MG63 (cell line): Measurements from ENCODE around the gene JOSD2. TPM values are rescaled to one million over a fixed set of nuclear protein-coding genes. Genes with fewer than 3 reads are reported as not detected.
A peak's percentile ranks its signal among the peaks of the same experiment; 100 is the strongest.

Experiments
- DNase-seq: peaks from one replicate; pipeline ENCODE4 v3.0.0-alpha.2; 2020
- H3K27me3 ChIP-seq: fragments of 250-450 bp; sonication (Bioruptor Pico); 2 replicates; pipeline ENCODE4 v1.5.1; 2020; ENCODE audit warnings: mild to moderate bottlenecking, moderate library complexity
- H3K36me3 ChIP-seq: fragments of 250-450 bp; sonication (Bioruptor Pico); 2 replicates; pipeline ENCODE4 v1.5.1; 2020; ENCODE audit warnings: mild to moderate bottlenecking, moderate library complexity
- H3K4me3 ChIP-seq: fragments of 250-450 bp; sonication (Bioruptor Pico); 2 replicates; pipeline ENCODE4 v1.5.1; 2020; ENCODE audit warnings: mild to moderate bottlenecking, moderate library complexity
- H3K9me3 ChIP-seq: fragments of 250-450 bp; sonication (Bioruptor Pico); 2 replicates; pipeline ENCODE4 v1.5.1; 2020; ENCODE audit warnings: mild to moderate bottlenecking, moderate library complexity
- total RNA-seq: library from RNA; depleted of rRNA; stranded (reverse); fragments of >200 nt; shearing (Covaris generic); gene quantifications from 2 replicates; pipeline ENCODE4 v1.2.3, GENCODE V29; 2014; ENCODE audit warnings: low replicate concordance

Gene JOSD2
- total RNA-seq, 1 experiment from 2014 or later, result 92.8 TPM

DNA sequence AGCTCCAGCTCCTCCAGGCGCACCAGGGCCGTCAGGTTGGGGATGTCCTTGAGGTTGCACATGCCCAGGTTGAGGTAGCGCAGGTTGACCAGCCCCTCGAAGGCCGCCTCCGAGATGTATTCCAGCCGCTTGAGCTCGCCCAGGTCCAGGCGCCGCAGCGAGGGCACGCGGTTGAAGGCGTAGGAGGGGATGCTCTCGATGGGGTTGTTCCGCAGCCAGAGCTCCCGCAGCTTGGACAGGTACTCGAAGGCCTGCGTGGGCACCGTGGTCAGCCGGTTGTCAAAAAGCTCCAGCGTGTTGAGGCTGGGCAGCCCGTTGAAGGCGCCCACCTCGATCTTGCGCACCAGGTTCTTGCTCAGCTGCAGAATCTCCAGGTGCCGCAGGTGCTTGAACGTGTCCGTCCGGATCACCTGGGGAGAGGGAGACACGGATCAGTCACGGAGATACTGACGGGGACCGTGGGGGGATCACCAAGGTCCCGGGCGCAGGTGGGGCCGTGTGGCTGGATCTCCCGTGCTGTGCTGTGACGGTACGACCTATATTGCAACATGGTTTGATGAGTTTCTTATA lies 8.1 kb upstream of the JOSD2 start:
- no peaks in the 10 kb centered on the region for H3K9me3 ChIP-seq
- H3K4me3 ChIP-seq, result no peak overlapping the region
- DNase-seq, result no peak
- H3K36me3 ChIP-seq, result no peaks in the 10 kb centered on the region
- H3K27me3 ChIP-seq, result no peaks in the 10 kb centered on the region

GRCh38 chr19:50518091-50519005 lies 7.4 kb upstream of the JOSD2 start:
- no peaks in the 10 kb centered on the region for H3K27me3 ChIP-seq
- DNase-seq, result no peak
- no peaks in the 10 kb centered on the region for H3K9me3 ChIP-seq
- no peak overlapping the region for H3K4me3 ChIP-seq
- H3K36me3 ChIP-seq, result no peaks in the 10 kb centered on the region

GRCh38 chr19:50517704-50518075 lies 6.7 kb upstream of the JOSD2 start:
- Histone ChIP-seq H3K4me3 (no peak overlapping the region), H3K27me3 (no peaks in the 10 kb centered on the region), H3K9me3 (no peaks in the 10 kb centered on the region), H3K36me3 (no peaks in the 10 kb centered on the region)
- DNase-seq, result no peak

DNA sequence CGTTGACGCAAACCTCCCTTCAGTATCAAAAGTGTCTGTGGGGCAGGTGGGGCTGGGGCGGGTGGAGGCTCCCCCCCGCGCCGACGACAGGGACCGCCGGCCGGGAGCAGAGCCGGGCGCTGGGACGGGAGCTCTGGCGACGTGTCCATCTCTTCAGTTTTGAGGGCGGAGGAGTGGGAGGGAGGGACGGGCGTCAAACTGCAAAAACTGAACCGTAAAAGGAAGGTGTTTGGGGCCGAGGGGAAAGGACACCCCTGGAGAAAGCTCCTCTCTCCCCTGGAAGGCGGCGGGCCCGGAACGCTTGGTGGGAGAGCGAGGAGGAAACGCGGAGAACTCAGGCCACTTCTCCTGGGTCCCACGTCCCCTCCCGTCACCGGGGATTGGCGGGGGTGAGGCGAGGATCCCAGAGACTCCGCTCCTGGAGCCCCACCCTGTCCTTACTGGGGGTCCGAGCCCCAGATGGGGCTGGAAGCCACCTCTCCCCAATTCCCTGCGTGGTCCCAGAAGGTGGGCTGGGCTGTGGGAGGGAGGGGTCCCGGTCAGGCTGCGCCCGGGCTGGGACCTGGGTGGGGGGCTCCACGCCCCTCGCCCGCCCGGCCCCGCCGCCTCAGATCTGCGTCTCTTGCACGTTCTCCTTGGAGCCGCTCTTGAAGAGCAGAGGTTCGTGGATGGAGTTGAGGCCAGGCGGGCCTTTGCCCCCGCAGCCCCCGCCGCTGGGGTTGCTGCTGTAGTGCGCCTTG lies 6.1 kb upstream of the JOSD2 start:
- Histone ChIP-seq H3K27me3 (no peaks in the 10 kb centered on the region), H3K36me3 (no peaks in the 10 kb centered on the region), H3K9me3 (no peaks in the 10 kb centered on the region), H3K4me3 (no peak overlapping the region)
- DNase-seq, result no peak

DNA sequence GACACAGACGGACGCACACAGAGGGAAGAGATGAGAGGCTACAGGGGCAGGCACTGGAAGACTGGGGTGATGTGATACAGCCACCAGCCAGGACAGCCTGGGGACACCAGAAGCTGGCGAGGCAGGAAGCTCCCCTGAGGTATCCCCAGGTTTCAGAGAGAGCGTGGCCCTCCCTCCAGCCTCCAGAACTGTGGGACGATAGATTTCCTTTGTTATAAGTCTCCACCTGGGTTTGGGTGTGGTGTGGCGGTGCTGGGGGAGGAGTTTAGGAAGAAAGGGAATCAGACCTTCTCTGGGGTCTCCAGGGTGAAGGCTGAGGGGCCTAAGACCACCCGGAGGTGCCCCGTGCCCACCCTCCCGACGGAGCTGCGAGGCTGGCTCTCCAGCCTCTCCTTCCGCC lies 5.5 kb upstream of the JOSD2 start:
- Histone ChIP-seq H3K4me3 (no peak overlapping the region), H3K36me3 (no peaks in the 10 kb centered on the region), H3K27me3 (no peaks in the 10 kb centered on the region), H3K9me3 (no peaks in the 10 kb centered on the region)
- DNase-seq, result no peak

GRCh38 chr19:50515168-50515561 lies 4.2 kb upstream of the JOSD2 start:
- H3K4me3 ChIP-seq, result no peak overlapping the region
- no peaks in the 10 kb centered on the region for H3K9me3 ChIP-seq
- no peaks in the 10 kb centered on the region for H3K36me3 ChIP-seq
- no peaks in the 10 kb centered on the region for H3K27me3 ChIP-seq
- DNase-seq, result no peak

- DNase-seq, result no peak
- Histone ChIP-seq H3K9me3 (no peaks in the 10 kb centered on the region), H3K27me3 (no peaks in the 10 kb centered on the region), H3K36me3 (no peaks in the 10 kb centered on the region), H3K4me3 (no peak overlapping the region)
Measured at GRCh38 chr19:50514346-50515167, 3.6 kb upstream of the JOSD2 start.

DNA sequence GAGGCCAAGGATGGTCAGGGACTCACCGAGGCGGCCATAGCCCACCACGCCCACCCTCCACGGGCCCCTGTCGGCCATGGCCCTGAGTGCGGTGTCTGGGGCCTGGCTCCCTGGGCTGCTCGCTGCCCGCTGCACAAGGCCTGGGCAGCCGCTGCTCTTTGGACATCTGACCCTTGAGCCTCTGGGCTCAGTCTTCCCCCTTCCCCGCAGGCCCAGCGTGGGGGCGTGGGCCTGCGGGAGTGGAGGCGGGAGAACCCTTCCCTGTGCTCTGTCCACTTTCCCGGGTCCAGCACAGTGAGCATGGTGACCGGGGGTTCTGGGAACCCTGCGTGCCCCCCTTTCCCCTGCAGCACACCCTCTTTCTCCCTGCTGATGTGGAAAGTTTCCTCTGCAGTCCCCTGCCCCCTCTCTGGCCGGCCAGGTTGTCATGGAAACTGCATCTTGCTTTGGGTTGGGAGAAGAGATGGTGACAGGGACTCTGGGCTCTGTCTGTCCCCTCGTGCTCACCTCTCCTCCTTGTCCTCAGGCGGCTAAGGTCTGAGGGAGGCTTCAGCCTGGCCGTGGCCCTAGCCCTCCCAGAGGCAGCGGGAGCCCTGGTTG lies 2.9 kb upstream of the JOSD2 start, which contains the start of gene ASPDH:
Gene ASPDH (minus strand): TSS at position 168 of the 600 bp plus-strand sequence. CDS start 90 bp downstream, at position 78.
- no peak for DNase-seq
- Histone ChIP-seq H3K36me3 (no peaks in the 10 kb centered on the region), H3K27me3 (no peaks in the 10 kb centered on the region), H3K4me3 (no peak within 1 kb of the TSS), H3K9me3 (no peaks in the 10 kb centered on the region)

DNA sequence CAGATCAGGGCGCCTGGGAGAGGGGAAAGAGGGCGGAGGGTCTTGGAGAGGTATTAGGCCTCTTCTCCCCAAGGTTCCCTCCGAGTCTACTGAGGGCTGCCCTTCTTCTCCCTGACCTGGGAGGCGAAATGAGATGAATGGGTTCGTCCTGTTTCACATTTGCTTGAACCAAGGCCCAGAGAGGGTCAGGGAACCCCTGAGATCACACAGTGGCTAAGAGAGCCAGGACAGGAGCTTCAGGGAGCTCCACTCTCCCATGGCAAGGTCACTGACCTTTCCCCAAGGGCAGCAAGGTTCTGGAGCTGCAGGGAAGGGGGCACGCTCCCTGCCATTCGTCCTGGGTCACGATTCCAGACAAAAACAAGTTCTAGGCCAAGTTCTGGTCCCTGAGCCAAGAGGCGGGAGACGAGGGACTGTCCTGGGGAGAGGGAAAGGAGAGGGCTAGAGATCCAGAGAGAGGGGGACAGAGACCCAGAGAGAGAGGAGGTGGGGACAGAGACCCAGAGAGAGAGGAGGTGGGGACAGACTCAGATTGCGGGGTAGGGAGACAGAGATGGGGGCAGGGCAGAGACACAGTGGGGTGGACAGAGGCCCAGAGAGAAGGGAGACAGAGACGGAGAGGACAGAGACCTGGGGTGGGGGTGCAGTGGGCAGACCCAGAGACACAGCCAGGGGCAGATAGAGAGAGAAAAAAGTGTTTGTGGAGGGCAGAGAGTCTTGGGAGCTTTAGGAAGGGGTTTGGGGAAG lies 2.2 kb upstream of the JOSD2 start:
- no peak for DNase-seq
- no peak overlapping the region for H3K4me3 ChIP-seq

DNA sequence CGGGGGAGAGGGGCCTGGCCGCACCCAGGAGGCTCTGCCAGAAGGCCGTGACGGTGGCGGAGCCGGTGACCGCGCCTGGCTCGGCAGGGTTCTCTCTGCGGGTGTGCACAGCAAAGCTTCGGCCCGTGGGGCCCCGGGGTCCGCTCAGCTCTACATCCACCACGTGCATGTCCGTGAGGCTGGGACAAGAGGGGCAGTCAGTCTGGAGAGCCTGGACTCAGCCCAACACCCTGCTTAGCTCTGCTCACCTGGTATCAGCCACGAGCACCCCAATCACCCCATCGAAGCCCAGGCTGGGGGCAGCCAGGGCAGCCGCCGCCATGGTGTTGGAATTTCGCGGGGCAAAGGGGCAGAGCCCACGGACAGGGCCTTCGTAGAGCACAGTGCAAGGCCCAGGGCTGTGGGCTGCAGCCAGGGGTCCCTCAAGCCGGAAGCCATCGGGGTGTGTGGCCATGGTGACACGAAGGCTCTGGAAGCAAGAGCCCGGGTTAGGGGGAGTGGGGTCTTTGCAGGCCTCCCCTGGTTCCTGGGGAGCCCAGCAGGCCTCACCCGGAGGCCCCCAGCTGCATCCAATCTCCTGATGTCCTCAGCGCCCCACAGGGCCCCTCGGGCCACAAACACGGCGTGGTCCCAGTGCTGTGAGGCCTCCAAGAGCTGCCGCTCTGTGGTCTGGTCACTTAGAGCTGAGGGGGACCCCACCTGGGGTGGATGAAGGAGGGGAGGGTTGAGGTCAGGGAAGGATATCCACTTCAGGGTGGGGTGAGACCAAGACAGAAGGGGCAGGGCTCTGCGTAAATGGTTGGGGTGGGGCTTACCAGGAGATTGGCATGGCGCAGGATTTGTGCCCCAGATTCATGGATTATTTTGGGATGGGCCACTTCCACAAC lies 1.4 kb upstream of the JOSD2 start:
- no peaks in the 10 kb centered on the region for H3K36me3 ChIP-seq
- no peak for DNase-seq
- no peaks in the 10 kb centered on the region for H3K27me3 ChIP-seq
- H3K9me3 ChIP-seq, result no peaks in the 10 kb centered on the region
- peak overlapping the region; percentile 76 for H3K4me3 ChIP-seq

More for the DNA sequence above, 2.2 kb upstream of the JOSD2 start:
- H3K36me3 ChIP-seq, result no peaks in the 10 kb centered on the region
- H3K27me3 ChIP-seq, result no peaks in the 10 kb centered on the region
- H3K9me3 ChIP-seq, result no peaks in the 10 kb centered on the region

DNA sequence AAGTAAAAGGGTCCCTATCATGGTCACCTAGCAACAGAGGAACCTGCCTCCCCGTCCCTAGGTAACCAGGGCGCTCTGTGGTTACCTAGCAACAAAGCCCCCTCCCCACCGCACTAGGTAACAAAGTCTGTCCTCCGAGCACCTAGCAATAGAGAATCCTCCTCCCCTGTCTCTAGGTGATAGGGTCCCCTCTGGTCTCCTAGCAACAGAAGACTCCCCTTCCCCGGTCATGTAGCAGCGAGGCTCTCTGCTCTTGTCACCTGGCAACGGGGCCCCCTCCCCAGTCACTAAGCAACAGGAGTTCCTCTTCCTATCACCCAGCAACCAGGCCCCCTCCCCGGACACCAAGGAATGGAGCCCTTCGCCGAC lies 307 bp downstream of the JOSD2 start:
- no peak for DNase-seq
- H3K27me3 ChIP-seq, result no peaks in the 10 kb centered on the region
- H3K9me3 ChIP-seq, result no peaks in the 10 kb centered on the region
- no peaks in the 10 kb centered on the region for H3K36me3 ChIP-seq
- H3K4me3 ChIP-seq, result peak overlapping the region; percentile 76

DNA sequence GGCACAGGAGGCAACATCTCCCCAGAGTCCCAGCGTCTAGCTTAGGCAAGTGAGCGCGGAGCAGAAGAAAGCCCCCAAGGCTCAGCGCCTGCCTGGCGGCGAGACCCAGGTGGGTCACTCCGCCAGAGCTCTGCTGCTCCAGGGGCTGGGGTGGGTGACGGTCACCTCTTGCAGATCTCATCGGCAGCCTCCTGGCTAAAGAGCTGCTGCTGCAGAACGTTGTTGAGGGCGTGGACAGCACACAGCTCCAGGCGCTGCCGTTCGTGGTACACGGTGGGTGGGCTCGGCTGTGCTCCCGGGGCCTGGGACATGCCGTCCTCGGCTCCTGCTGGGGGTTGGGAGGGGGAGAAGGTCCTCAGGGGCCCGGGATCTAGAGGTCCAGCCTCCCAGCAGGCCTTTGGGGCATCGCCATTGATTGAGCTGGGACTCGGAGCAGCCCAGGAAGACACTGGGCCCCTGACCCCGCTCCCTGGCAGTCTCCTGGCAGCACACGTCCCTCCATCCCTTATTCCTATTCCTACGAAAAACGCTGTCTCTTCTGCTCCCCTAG lies 795 bp downstream of the JOSD2 start:
- peak overlapping the region; percentile 76 for H3K4me3 ChIP-seq
- no peaks in the 10 kb centered on the region for H3K27me3 ChIP-seq
- no peaks in the 10 kb centered on the region for H3K9me3 ChIP-seq
- H3K36me3 ChIP-seq, result no peaks in the 10 kb centered on the region
- no peak for DNase-seq

DNA sequence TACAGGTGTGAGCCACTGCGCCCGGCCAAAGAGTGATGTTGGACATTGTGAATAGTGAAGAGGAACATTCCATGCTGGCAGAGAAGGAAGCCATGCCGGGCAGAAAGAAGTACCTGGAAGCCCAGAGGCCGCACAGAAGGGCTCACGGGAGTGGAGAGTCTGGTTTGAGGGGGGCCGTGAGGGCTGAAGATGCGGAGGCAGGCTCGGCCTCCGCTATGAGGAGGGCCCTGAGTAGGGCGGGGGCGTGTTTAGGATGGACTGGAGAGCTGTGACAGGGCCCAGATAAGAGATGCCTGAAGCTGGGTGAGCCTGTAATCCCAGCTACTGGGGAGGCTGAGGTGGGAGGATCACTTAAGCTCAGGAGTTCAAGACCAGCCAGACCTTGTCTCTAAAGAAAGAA lies 1.6 kb downstream of the JOSD2 start:
- no peaks in the 10 kb centered on the region for H3K36me3 ChIP-seq
- H3K4me3 ChIP-seq, result no peak overlapping the region
- H3K9me3 ChIP-seq, result no peaks in the 10 kb centered on the region
- no peaks in the 10 kb centered on the region for H3K27me3 ChIP-seq
- no peak for DNase-seq

DNA sequence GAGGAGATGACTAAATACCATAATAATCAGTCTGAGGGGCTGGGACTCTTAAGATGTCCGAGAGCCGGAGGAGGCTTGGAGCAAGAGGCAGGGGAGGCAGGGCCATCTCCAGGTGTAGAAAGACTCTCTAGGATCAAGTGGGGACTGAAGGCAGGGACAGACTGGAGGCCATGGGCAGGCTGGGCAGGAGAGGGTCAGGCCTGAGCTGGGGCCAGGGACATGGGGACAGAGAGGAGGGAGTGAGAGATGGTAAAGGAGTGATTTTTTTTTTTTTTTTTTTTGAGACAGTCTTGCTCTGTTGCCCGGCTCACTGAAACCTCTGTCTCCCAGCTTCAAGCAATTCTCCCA lies 2.2 kb downstream of the JOSD2 start:
- no peaks in the 10 kb centered on the region for H3K36me3 ChIP-seq
- H3K27me3 ChIP-seq, result no peaks in the 10 kb centered on the region
- H3K4me3 ChIP-seq, result no peak overlapping the region
- H3K9me3 ChIP-seq, result no peaks in the 10 kb centered on the region
- DNase-seq, result no peak

DNA sequence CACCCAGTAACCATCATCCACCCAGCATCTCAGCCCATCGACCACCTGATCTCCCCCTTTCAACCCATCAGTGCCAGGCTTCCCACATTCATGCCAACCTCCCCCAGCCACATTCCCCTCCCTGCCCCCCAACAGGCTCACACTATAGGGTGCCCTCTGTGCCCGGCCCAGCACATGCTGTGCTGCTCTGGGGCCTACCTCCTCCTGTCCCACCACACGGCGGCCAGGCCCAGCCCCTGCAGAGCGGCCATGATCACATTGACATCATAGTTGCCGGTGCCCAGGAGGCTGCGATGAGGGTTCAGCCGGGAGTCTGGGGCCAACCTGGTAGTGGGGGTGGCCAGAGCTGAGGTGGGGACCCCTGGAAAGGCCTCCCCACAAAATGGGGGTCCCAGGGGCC lies 3.6 kb downstream of the JOSD2 start:
- Histone ChIP-seq H3K27me3 (no peaks in the 10 kb centered on the region), H3K9me3 (no peaks in the 10 kb centered on the region), H3K36me3 (no peaks in the 10 kb centered on the region), H3K4me3 (no peak overlapping the region)
- no peak for DNase-seq
